Measurements from ENCODE around the gene SMPX.

DNA sequence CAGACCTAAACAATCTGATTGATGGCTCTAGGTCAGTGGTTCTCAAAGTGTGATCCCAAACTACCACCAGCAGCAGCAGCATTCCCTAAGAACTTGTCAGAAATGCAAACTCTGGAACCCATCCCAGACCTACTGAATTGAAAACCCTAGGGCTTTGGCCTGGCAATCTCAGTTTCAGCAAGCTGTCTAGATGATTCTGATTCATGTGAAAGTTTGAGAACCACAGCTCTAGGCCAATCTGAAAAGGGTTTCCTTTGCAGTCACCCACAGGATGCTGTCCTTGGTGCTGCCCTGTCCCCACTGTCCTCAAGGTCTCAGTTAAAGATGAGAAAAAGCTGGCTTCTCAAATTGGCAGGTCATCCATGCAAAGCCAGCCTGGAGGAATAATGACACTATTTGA, 34.8 kb downstream of the SMPX start:
- TF ChIP-seq, protein P1, sequence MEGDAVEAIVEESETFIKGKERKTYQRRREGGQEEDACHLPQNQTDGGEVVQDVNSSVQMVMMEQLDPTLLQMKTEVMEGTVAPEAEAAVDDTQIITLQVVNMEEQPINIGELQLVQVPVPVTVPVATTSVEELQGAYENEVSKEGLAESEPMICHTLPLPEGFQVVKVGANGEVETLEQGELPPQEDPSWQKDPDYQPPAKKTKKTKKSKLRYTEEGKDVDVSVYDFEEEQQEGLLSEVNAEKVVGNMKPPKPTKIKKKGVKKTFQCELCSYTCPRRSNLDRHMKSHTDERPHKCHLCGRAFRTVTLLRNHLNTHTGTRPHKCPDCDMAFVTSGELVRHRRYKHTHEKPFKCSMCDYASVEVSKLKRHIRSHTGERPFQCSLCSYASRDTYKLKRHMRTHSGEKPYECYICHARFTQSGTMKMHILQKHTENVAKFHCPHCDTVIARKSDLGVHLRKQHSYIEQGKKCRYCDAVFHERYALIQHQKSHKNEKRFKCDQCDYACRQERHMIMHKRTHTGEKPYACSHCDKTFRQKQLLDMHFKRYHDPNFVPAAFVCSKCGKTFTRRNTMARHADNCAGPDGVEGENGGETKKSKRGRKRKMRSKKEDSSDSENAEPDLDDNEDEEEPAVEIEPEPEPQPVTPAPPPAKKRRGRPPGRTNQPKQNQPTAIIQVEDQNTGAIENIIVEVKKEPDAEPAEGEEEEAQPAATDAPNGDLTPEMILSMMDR (IDR thresholded peaks at IDR 0.05 in 2 of 3, conservative IDR thresholded peaks at IDR 0.05 in 1 of 3; ENCODE audit: insufficient read depth in 2 of 3, low read depth in 1 of 3, low read length in 3 of 3): no peak
- TF ChIP-seq, protein P2, sequence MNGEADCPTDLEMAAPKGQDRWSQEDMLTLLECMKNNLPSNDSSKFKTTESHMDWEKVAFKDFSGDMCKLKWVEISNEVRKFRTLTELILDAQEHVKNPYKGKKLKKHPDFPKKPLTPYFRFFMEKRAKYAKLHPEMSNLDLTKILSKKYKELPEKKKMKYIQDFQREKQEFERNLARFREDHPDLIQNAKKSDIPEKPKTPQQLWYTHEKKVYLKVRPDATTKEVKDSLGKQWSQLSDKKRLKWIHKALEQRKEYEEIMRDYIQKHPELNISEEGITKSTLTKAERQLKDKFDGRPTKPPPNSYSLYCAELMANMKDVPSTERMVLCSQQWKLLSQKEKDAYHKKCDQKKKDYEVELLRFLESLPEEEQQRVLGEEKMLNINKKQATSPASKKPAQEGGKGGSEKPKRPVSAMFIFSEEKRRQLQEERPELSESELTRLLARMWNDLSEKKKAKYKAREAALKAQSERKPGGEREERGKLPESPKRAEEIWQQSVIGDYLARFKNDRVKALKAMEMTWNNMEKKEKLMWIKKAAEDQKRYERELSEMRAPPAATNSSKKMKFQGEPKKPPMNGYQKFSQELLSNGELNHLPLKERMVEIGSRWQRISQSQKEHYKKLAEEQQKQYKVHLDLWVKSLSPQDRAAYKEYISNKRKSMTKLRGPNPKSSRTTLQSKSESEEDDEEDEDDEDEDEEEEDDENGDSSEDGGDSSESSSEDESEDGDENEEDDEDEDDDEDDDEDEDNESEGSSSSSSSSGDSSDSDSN (IDR thresholded peaks at IDR 0.05; ENCODE audit: borderline replicate concordance in 1 of 2, low read depth in 2 of 2, low read length in 2 of 2): no peak
- no peak for TF ChIP-seq BRCA1 (IDR thresholded peaks at IDR 0.05)
- TF ChIP-seq BRCA1 (CRISPR knock-in tag; IDR thresholded peaks at IDR 0.05): no peak
- no peak for TF ChIP-seq EP300 (IDR thresholded peaks at IDR 0.05; ENCODE audit: low read length)
- no peak for TF ChIP-seq KLF16 (IDR thresholded peaks at IDR 0.05)
- no peak for TF ChIP-seq ATF4 (CRISPR knock-in tag; IDR thresholded peaks at IDR 0.05)

All from K562 (cell line).